ENCODE results near the gene POM121L12. TPM values are rescaled to one million over a fixed set of nuclear protein-coding genes. Genes with fewer than 3 reads are reported as not detected.

The POM121L12 gene
- total RNA-seq, 1 donor from 2014 or later: not detected

- peaks cover 26% of the 10 kb centered on the region for H3K9me3 Mint-ChIP-seq
- intact Hi-C loops (cut with micrococcal nuclease): no loop called here
- no peaks in the 10 kb centered on the region for H3K27me3 Mint-ChIP-seq (ENCODE audit: insufficient read depth)
- H3K4me3 Mint-ChIP-seq: no peak overlapping the region
- H3K27ac Mint-ChIP-seq: no peak overlapping the region
- no peak for DNase-seq (ENCODE audit: low spot score)
- no peaks in the 10 kb centered on the region for H3K4me1 Mint-ChIP-seq (ENCODE audit: low read depth)
- no peaks in the 10 kb centered on the region for H3K36me3 Mint-ChIP-seq (ENCODE audit: low read depth)
Observed at GRCh38 chr7:53060066-53060465, 24.6 kb downstream of the POM121L12 start.

DNA sequence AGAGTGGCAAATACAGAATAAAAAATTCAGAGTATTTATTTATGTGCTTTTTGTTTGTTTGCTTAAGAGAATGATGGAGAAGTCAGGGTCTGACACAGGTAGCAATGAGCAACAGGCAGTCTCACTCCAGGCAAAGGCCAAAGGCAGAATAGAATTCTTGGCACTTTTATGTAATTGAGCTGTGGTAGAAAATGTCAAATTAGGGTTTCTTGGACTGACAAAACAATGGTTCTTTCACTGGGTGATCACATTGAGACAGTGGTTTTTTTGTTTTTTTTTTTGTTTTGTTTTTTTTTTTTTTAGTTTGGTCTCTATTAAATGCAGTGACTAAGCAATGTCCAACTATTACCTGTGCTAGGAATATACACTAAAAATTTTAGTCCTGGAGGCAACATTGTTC is 27.4 kb downstream of the POM121L12 start:
- peaks cover 26% of the 10 kb centered on the region for H3K9me3 Mint-ChIP-seq
- intact Hi-C loops (cut with micrococcal nuclease): no loop called here
- H3K36me3 Mint-ChIP-seq (ENCODE audit: low read depth): no peaks in the 10 kb centered on the region

GRCh38 chr7:53068673-53069072 is 33.2 kb downstream of the POM121L12 start:
- H3K9me3 Mint-ChIP-seq: peaks cover 16% of the 10 kb centered on the region
- no peak overlapping the region for H3K4me3 Mint-ChIP-seq
- intact Hi-C loops (cut with micrococcal nuclease): no loop called here
- H3K4me1 Mint-ChIP-seq (ENCODE audit: low read depth): no peaks in the 10 kb centered on the region
- H3K27ac Mint-ChIP-seq: no peak overlapping the region
- H3K27me3 Mint-ChIP-seq (ENCODE audit: insufficient read depth): no peaks in the 10 kb centered on the region
- no peak for DNase-seq (ENCODE audit: low spot score)
- H3K36me3 Mint-ChIP-seq (ENCODE audit: low read depth): no peaks in the 10 kb centered on the region

More for the DNA sequence above, 27.4 kb downstream of the POM121L12 start:
- H3K27me3 Mint-ChIP-seq (ENCODE audit: insufficient read depth): no peaks in the 10 kb centered on the region
- no peak overlapping the region for H3K27ac Mint-ChIP-seq
- DNase-seq (ENCODE audit: low spot score): no peak
- H3K4me3 Mint-ChIP-seq: no peak overlapping the region
- no peaks in the 10 kb centered on the region for H3K4me1 Mint-ChIP-seq (ENCODE audit: low read depth)

GRCh38 chr7:53070883-53071282 is 35.5 kb downstream of the POM121L12 start:
- no peaks in the 10 kb centered on the region for H3K36me3 Mint-ChIP-seq (ENCODE audit: low read depth)
- H3K27me3 Mint-ChIP-seq (ENCODE audit: insufficient read depth): no peaks in the 10 kb centered on the region
- H3K27ac Mint-ChIP-seq: no peak overlapping the region
- H3K4me1 Mint-ChIP-seq (ENCODE audit: low read depth): no peaks in the 10 kb centered on the region
- intact Hi-C loops (cut with micrococcal nuclease): no loop called here
- DNase-seq (ENCODE audit: low spot score): no peak
- peaks cover 20% of the 10 kb centered on the region for H3K9me3 Mint-ChIP-seq
- no peak overlapping the region for H3K4me3 Mint-ChIP-seq

All from activated T-helper 1 cell treated with anti-CD3 and anti-CD28 coated beads, Interleukin-12 subunit alpha, Interleukin-12 subunit beta, Interleukin-2, Interleukin-4 antibody, amounts not matched to agents 30 ng/mL and 10 ng/mL and 1 ng/mL, durations not matched to agents 14 hours and 24 hours and 36 hours (primary cell).